VCaP (cell line): ENCODE measurements around the gene CDC42EP3.

ENCODE experiments used
- H3K27ac ChIP-seq: fragments of 450-650 bp; 2 replicates; pipeline ENCODE4 v1.5.1; 2017
- CTCF ChIP-seq: fragments of 450-650 bp; conservative IDR thresholded peaks from 2 replicates; pipeline ENCODE4 v1.5.1; 2017; ENCODE audit warnings: mild to moderate bottlenecking, moderate library complexity

CDC42EP3 gene

DNA sequence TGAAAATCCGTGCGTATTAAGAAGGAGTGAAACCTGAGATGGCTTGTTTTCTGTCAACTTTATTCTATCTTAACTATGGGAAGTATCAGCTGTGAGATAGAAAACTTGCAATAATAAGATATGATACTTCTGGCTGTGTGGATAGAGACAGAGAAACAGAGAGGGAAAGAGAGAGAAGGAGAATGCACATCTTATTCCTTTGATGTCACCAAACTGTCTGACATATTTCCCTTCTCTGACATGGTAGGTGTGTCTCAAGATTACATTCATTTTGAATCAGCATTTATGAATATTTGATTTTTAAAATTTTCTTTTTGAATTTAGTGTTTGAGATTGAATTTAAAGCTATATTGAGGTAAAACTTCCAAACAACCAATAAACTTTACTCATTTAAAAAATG lies 69.4 kb downstream of the CDC42EP3 start:
- TF ChIP-seq CTCF, result no peak
- no peak overlapping the region for H3K27ac ChIP-seq

GRCh38 chr2:37601569-37601968 lies 69.9 kb downstream of the CDC42EP3 start:
- no peak overlapping the region for H3K27ac ChIP-seq
- TF ChIP-seq CTCF, result no peak

- no peak for TF ChIP-seq CTCF
- no peak overlapping the region for H3K27ac ChIP-seq
Measured at GRCh38 chr2:37600735-37601134, 70.7 kb downstream of the CDC42EP3 start.

DNA sequence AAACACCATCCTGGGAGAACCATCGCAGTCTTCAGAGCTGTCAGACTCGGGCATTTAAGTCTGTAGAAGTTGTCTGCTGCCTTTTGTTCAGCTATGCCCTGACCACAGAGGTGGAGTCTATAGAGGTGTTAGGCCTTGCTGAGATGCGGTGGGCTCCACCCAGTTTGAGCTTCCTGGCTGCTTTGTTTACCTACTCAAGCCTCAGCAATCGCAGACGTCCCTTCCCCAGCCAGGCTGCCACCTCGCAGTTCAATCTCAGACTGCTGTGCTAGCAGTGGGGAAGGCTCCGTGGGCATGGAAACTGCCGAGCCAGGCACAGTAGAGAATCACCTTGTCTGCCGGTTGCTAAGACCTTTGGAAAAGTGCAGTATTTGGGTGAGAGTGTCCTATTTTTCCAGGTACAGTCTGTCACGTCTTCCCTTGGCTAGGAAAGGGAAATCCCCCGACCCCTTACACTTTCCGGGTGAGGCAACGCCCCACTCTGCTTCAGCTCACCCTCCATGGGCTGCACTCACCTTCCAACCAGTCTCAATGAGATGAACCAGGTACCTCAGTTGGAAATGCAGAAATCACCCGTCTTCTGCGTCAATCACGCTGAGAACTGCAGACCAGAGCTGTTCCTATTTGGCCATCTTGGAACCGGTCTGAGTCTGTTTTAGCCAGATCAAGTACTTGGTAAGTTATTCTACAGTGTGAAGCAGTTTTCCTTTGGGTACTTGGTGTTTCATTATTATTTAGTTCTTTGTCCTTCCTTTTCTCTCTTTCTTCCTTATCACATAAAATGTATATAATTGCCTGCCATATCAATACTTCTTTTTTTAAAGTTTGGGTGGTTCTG lies 71.5 kb downstream of the CDC42EP3 start:
- no peak overlapping the region for H3K27ac ChIP-seq
- TF ChIP-seq CTCF, result no peak

- TF ChIP-seq CTCF, result no peak
- no peak overlapping the region for H3K27ac ChIP-seq
Measured at GRCh38 chr2:37593694-37594093, 77.7 kb downstream of the CDC42EP3 start.

GRCh38 chr2:37593024-37593423 lies 78.4 kb downstream of the CDC42EP3 start:
- no peak for TF ChIP-seq CTCF

More at GRCh38 chr2:37593024-37593423, 78.4 kb downstream of the CDC42EP3 start:
- H3K27ac ChIP-seq, result no peak overlapping the region
